HepG2 (cell line): ENCODE data around the gene ZNF367. TPM values are rescaled to one million over a fixed set of nuclear protein-coding genes. Genes with fewer than 3 reads are reported as not detected.
A peak's percentile ranks its signal among the peaks of the same experiment; 100 is the strongest.

Experiments
- CENPT ChIP-seq: sonication (generic); formaldehyde crosslinking; IDR thresholded peaks from 2 replicates; pipeline ENCODE4 v1.8.0; 2022; ENCODE audit warnings: low read depth, mild to moderate bottlenecking, moderate library complexity, missing genetic modification reagents
- GABPA ChIP-seq, 2 experiments: IDR thresholded peaks; 2 replicates each; pipeline ENCODE4 v1.6.1; 2011 to 2016; ENCODE audit warnings: low read depth in 2 of 2, low read length in 1 of 2, missing biosample characterization in 1 of 2, missing genetic modification characterization in 1 of 2
- NCOA2 ChIP-seq: sonication (generic); formaldehyde crosslinking; IDR thresholded peaks from 2 replicates; pipeline ENCODE4 v1.8.0; 2022; ENCODE audit warnings: inconsistent platforms
- NFIC ChIP-seq: IDR thresholded peaks from 2 replicates; pipeline ENCODE4 v1.6.1; 2012; ENCODE audit warnings: mild to moderate bottlenecking, low read length, inconsistent platforms
- SAFB2 ChIP-seq: sonication (generic); formaldehyde crosslinking; IDR thresholded peaks from 2 replicates; pipeline ENCODE4 v1.5.1; 2020; ENCODE audit warnings: missing genetic modification reagents, low read depth, mild to moderate bottlenecking, borderline replicate concordance
- SAP130 ChIP-seq: IDR thresholded peaks from 2 replicates; pipeline ENCODE4 v1.6.1; 2016; ENCODE audit warnings: low read depth
- ZNF589 ChIP-seq: sonication (generic); formaldehyde crosslinking; conservative IDR thresholded peaks from 2 replicates; pipeline ENCODE4 v1.8.0; 2022; ENCODE audit warnings: mild to moderate bottlenecking, moderate library complexity, missing genetic modification reagents
- ZNF737 ChIP-seq: sonication (generic); formaldehyde crosslinking; IDR thresholded peaks from 2 replicates; pipeline ENCODE4 v1.5.0; 2020; ENCODE audit warnings: missing genetic modification reagents, mild to moderate bottlenecking, borderline replicate concordance
- polyA plus RNA-seq, 8 experiments: library from polyadenylated mRNA; depleted of rRNA in 3 of 8; stranded (reverse) in 7 of 8; unstranded in 1 of 8; fragments of >200 nt; fragmentation: Illumina TruSeq in 4 of 8; extraction: Trizol in 4 of 8; gene quantifications; 2 replicates each; pipeline versions ENCODE4 v1.2.1 to v1.2.3, GENCODE V29; 2011 to 2016; ENCODE audit warnings: low read depth in 4 of 8, missing spikeins in 1 of 8, mixed read lengths in 1 of 8; ENCODE audit not compliant: insufficient read depth in 1 of 8
- total RNA-seq, 5 experiments: library from RNA; depleted of rRNA; stranded (reverse); fragments of >200 nt; fragmentation: Illumina TruSeq; extraction: Trizol; gene quantifications; 2 replicates each; pipeline ENCODE4 v1.2.3, GENCODE V29; 2016; ENCODE audit warnings: low read depth in 1 of 5
- TF ChIP-seq, protein P1 (sequence below): sonication (generic); formaldehyde crosslinking; IDR thresholded peaks from 2 replicates; pipeline ENCODE4 v1.5.0; 2020; ENCODE audit warnings: missing genetic modification reagents
- TF ChIP-seq, protein P2 (sequence below): sonication (generic); formaldehyde crosslinking; IDR thresholded peaks from 2 replicates; pipeline ENCODE4 v1.9.0; 2021; ENCODE audit warnings: mild to moderate bottlenecking, missing genetic modification reagents
- TF ChIP-seq, protein P3 (sequence below): sonication (generic); formaldehyde crosslinking; IDR thresholded peaks from 2 replicates; pipeline ENCODE4 v1.9.0; 2021; ENCODE audit warnings: missing genetic modification reagents, borderline replicate concordance
- TF ChIP-seq, protein P4 (sequence below): sonication (generic); formaldehyde crosslinking; IDR thresholded peaks from 2 replicates; pipeline ENCODE4 v1.4.0; 2020; ENCODE audit warnings: low read depth, mild to moderate bottlenecking, missing genetic modification reagents
- TF ChIP-seq, protein P5 (sequence below): sonication (generic); formaldehyde crosslinking; IDR thresholded peaks from 2 replicates; pipeline ENCODE4 v1.8.1; 2023; ENCODE audit warnings: mild to moderate bottlenecking, missing genetic modification reagents

Gene ZNF367
- total and polyA plus RNA-seq, 2 of the 13 experiments (the other 11 are each of a cell fraction or from before 2014, with no cell fraction given): 2.9 to 7.7 TPM

DNA sequence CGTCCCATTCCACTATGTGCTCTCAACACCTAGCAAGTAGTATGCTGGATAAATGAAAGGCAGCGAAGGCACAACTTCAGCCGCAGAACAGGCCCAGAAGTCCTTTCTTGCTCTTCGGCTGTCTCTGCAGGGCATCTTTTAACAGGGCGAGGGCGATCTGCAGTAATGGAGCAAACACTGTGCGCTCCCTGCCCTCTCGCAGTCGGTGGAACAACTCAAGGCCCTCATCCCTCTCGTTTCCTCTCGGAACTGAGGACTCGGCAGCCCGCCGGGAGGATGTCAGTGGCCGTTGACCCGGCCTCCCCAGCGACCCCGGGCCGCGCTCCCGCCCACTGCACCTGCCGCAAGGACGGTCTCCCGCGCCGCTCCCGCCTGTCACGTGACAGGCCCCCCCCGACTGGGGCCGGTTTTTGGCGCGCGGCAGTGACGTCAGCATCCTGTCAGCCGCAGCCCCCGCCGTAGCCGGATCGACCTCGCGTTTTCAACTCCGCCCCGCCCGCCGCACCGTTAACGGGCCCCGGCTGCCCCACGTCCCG lies 1.1 kb downstream of the ZNF367 start (continued):
- no peak for TF ChIP-seq ZNF589
- peak; percentile 45 for TF ChIP-seq GABPA (IDR thresholded peaks at IDR 0.05; ENCODE audit: low read depth, low read length)
- TF ChIP-seq GABPA (CRISPR knock-in tag; IDR thresholded peaks at IDR 0.05; ENCODE audit: low read depth): 0 out of 2 replicates have a peak, but pooled peaks have one; percentile 60
- no peak for TF ChIP-seq NCOA2 (CRISPR knock-in tag)
- TF ChIP-seq, protein P1, sequence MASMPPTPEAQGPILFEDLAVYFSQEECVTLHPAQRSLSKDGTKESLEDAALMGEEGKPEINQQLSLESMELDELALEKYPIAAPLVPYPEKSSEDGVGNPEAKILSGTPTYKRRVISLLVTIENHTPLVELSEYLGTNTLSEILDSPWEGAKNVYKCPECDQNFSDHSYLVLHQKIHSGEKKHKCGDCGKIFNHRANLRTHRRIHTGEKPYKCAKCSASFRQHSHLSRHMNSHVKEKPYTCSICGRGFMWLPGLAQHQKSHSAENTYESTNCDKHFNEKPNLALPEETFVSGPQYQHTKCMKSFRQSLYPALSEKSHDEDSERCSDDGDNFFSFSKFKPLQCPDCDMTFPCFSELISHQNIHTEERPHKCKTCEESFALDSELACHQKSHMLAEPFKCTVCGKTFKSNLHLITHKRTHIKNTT (CRISPR knock-in tag): no peak
- TF ChIP-seq ZNF737: 0 out of 2 replicates have a peak, but pooled peaks have one; percentile 42
- TF ChIP-seq, protein P2, sequence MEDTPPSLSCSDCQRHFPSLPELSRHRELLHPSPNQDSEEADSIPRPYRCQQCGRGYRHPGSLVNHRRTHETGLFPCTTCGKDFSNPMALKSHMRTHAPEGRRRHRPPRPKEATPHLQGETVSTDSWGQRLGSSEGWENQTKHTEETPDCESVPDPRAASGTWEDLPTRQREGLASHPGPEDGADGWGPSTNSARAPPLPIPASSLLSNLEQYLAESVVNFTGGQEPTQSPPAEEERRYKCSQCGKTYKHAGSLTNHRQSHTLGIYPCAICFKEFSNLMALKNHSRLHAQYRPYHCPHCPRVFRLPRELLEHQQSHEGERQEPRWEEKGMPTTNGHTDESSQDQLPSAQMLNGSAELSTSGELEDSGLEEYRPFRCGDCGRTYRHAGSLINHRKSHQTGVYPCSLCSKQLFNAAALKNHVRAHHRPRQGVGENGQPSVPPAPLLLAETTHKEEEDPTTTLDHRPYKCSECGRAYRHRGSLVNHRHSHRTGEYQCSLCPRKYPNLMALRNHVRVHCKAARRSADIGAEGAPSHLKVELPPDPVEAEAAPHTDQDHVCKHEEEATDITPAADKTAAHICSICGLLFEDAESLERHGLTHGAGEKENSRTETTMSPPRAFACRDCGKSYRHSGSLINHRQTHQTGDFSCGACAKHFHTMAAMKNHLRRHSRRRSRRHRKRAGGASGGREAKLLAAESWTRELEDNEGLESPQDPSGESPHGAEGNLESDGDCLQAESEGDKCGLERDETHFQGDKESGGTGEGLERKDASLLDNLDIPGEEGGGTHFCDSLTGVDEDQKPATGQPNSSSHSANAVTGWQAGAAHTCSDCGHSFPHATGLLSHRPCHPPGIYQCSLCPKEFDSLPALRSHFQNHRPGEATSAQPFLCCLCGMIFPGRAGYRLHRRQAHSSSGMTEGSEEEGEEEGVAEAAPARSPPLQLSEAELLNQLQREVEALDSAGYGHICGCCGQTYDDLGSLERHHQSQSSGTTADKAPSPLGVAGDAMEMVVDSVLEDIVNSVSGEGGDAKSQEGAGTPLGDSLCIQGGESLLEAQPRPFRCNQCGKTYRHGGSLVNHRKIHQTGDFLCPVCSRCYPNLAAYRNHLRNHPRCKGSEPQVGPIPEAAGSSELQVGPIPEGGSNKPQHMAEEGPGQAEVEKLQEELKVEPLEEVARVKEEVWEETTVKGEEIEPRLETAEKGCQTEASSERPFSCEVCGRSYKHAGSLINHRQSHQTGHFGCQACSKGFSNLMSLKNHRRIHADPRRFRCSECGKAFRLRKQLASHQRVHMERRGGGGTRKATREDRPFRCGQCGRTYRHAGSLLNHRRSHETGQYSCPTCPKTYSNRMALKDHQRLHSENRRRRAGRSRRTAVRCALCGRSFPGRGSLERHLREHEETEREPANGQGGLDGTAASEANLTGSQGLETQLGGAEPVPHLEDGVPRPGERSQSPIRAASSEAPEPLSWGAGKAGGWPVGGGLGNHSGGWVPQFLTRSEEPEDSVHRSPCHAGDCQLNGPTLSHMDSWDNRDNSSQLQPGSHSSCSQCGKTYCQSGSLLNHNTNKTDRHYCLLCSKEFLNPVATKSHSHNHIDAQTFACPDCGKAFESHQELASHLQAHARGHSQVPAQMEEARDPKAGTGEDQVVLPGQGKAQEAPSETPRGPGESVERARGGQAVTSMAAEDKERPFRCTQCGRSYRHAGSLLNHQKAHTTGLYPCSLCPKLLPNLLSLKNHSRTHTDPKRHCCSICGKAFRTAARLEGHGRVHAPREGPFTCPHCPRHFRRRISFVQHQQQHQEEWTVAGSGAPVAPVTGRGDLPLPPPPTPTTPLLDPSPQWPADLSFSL (CRISPR knock-in tag): no peak
- no peak for TF ChIP-seq NFIC
- TF ChIP-seq, protein P3, sequence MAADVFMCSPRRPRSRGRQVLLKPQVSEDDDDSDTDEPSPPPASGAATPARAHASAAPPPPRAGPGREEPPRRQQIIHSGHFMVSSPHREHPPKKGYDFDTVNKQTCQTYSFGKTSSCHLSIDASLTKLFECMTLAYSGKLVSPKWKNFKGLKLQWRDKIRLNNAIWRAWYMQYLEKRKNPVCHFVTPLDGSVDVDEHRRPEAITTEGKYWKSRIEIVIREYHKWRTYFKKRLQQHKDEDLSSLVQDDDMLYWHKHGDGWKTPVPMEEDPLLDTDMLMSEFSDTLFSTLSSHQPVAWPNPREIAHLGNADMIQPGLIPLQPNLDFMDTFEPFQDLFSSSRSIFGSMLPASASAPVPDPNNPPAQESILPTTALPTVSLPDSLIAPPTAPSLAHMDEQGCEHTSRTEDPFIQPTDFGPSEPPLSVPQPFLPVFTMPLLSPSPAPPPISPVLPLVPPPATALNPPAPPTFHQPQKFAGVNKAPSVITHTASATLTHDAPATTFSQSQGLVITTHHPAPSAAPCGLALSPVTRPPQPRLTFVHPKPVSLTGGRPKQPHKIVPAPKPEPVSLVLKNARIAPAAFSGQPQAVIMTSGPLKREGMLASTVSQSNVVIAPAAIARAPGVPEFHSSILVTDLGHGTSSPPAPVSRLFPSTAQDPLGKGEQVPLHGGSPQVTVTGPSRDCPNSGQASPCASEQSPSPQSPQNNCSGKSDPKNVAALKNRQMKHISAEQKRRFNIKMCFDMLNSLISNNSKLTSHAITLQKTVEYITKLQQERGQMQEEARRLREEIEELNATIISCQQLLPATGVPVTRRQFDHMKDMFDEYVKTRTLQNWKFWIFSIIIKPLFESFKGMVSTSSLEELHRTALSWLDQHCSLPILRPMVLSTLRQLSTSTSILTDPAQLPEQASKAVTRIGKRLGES (CRISPR knock-in tag): no peak
- TF ChIP-seq SAP130: peak; percentile 98
- no peak for TF ChIP-seq CENPT (CRISPR knock-in tag)
- TF ChIP-seq, protein P4, sequence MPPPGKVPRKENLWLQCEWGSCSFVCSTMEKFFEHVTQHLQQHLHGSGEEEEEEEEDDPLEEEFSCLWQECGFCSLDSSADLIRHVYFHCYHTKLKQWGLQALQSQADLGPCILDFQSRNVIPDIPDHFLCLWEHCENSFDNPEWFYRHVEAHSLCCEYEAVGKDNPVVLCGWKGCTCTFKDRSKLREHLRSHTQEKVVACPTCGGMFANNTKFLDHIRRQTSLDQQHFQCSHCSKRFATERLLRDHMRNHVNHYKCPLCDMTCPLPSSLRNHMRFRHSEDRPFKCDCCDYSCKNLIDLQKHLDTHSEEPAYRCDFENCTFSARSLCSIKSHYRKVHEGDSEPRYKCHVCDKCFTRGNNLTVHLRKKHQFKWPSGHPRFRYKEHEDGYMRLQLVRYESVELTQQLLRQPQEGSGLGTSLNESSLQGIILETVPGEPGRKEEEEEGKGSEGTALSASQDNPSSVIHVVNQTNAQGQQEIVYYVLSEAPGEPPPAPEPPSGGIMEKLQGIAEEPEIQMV (CRISPR knock-in tag): 0 out of 2 replicates have a peak, but pooled peaks have one; percentile 52
- no peak; the same call in 1 of the 2 replicates for TF ChIP-seq SAFB2 (CRISPR knock-in tag)
- TF ChIP-seq, protein P5, sequence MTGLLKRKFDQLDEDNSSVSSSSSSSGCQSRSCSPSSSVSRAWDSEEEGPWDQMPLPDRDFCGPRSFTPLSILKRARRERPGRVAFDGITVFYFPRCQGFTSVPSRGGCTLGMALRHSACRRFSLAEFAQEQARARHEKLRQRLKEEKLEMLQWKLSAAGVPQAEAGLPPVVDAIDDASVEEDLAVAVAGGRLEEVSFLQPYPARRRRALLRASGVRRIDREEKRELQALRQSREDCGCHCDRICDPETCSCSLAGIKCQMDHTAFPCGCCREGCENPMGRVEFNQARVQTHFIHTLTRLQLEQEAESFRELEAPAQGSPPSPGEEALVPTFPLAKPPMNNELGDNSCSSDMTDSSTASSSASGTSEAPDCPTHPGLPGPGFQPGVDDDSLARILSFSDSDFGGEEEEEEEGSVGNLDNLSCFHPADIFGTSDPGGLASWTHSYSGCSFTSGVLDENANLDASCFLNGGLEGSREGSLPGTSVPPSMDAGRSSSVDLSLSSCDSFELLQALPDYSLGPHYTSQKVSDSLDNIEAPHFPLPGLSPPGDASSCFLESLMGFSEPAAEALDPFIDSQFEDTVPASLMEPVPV (CRISPR knock-in tag): peak; percentile 79; the same call in 1 of the 2 replicates
